ENCODE measurements around the gene STPG2. TPM values are rescaled to one million over a fixed set of nuclear protein-coding genes. Genes with fewer than 3 reads are reported as not detected.

Gene STPG2
- total RNA-seq, 2 donors from 2014 or later = 0.77 to 1.1 TPM

- intact Hi-C loops (cut with DNase I) = no loop called here
- no peak overlapping the region for H3K27ac ChIP-seq
- no peak for DNase-seq (ENCODE audit: low spot score)
- no peaks in the 10 kb centered on the region for H3K36me3 ChIP-seq
- no peaks in the 10 kb centered on the region for H3K27me3 ChIP-seq (replicated peaks; ENCODE audit: insufficient read depth)
- WGBS = 70% methylated on average over 1 of the region's 1 CpG
- H3K4me3 ChIP-seq = no peak overlapping the region
- H3K4me1 ChIP-seq (replicated peaks) = no peaks in the 10 kb centered on the region
- TF ChIP-seq POLR2A (IDR thresholded peaks at IDR 0.05) (no peak), POLR2AphosphoS5 (IDR thresholded peaks at IDR 0.05) (no peak), CTCF (IDR thresholded peaks at IDR 0.05) (no peak)
- no peaks in the 10 kb centered on the region for H3K9me3 ChIP-seq
These were observed 26.8 kb upstream of the STPG2 start for GRCh38 chr4:98170035-98170434.

GRCh38 chr4:98166731-98167041, 23.4 kb upstream of the STPG2 start:
- intact Hi-C loops (cut with DNase I) = no loop called here
- H3K4me1 ChIP-seq (replicated peaks) = no peaks in the 10 kb centered on the region
- 97% methylated on average over 2 of the region's 2 CpGs for WGBS

GRCh38 chr4:98166025-98166730, 22.9 kb upstream of the STPG2 start:
- H3K27ac ChIP-seq = no peak overlapping the region
- intact Hi-C loops (cut with DNase I) = no loop called here
- H3K9me3 ChIP-seq = no peaks in the 10 kb centered on the region
- no peaks in the 10 kb centered on the region for H3K36me3 ChIP-seq
- TF ChIP-seq CTCF (IDR thresholded peaks at IDR 0.05) (no peak), POLR2A (IDR thresholded peaks at IDR 0.05) (no peak), POLR2AphosphoS5 (IDR thresholded peaks at IDR 0.05) (no peak)
- no peak for DNase-seq (ENCODE audit: low spot score)
- WGBS = 77% methylated on average over 7 of the region's 7 CpGs
- no peaks in the 10 kb centered on the region for H3K4me1 ChIP-seq (replicated peaks)
- H3K27me3 ChIP-seq (replicated peaks; ENCODE audit: insufficient read depth) = no peaks in the 10 kb centered on the region
- no peak overlapping the region for H3K4me3 ChIP-seq

More at GRCh38 chr4:98166731-98167041, 23.4 kb upstream of the STPG2 start:
- Histone ChIP-seq H3K9me3 (no peaks in the 10 kb centered on the region), H3K36me3 (no peaks in the 10 kb centered on the region), H3K27me3 (replicated peaks; ENCODE audit: insufficient read depth) (no peaks in the 10 kb centered on the region), H3K27ac (no peak overlapping the region), H3K4me3 (no peak overlapping the region)
- no peak for DNase-seq (ENCODE audit: low spot score)
- TF ChIP-seq CTCF (IDR thresholded peaks at IDR 0.05) = no peak
- TF ChIP-seq POLR2AphosphoS5 (IDR thresholded peaks at IDR 0.05) = no peak
- TF ChIP-seq POLR2A (IDR thresholded peaks at IDR 0.05) = no peak

GRCh38 chr4:98162696-98163095, 19.4 kb upstream of the STPG2 start:
- WGBS = 88% methylated on average over 3 of the region's 3 CpGs
- no peak for DNase-seq (ENCODE audit: low spot score)
- no peak overlapping the region for H3K4me3 ChIP-seq
- H3K4me1 ChIP-seq (replicated peaks) = no peaks in the 10 kb centered on the region
- H3K9me3 ChIP-seq = no peaks in the 10 kb centered on the region
- intact Hi-C loops (cut with DNase I) = no loop called here
- H3K27me3 ChIP-seq (replicated peaks; ENCODE audit: insufficient read depth) = no peaks in the 10 kb centered on the region
- TF ChIP-seq POLR2A (IDR thresholded peaks at IDR 0.05) = no peak
- TF ChIP-seq CTCF (IDR thresholded peaks at IDR 0.05) = no peak
- TF ChIP-seq POLR2AphosphoS5 (IDR thresholded peaks at IDR 0.05) = no peak
- no peaks in the 10 kb centered on the region for H3K36me3 ChIP-seq
- H3K27ac ChIP-seq = no peak overlapping the region

All from prostate gland (tissue), 2 donors.